Right cardiac atrium (tissue), 5 donors: Measurements from ENCODE around the gene DMWD. TPM values are rescaled to one million over a fixed set of nuclear protein-coding genes. Genes with fewer than 3 reads are reported as not detected.

Source experiments
- ATAC-seq, 2 donors: fragments of 200-7000 bp; cut with Tn5 transposase; one replicate each; pipeline versions ENCODE4 v1.8.0 to v1.9.1; 2020; ENCODE audit warnings: moderate library complexity in 2 of 2, mild to moderate bottlenecking in 1 of 2
- DNase-seq, 3 donors: peaks; one replicate each; pipeline ENCODE4 v3.0.0-alpha.2; 2020
- H3K27ac ChIP-seq: one replicate; pipeline ENCODE4 v1.5.1; 2013; ENCODE audit warnings: mild to moderate bottlenecking, low read length, control low read depth, moderate library complexity
- H3K27me3 ChIP-seq: one replicate; pipeline ENCODE4 v1.6.1; 2013; ENCODE audit not compliant: control insufficient read depth, insufficient read depth
- H3K4me1 ChIP-seq: one replicate; pipeline ENCODE4 v1.6.1; 2013; ENCODE audit warnings: low read length; ENCODE audit not compliant: control insufficient read depth, insufficient read depth
- H3K4me3 ChIP-seq: one replicate; pipeline ENCODE4 v1.5.1; 2013; ENCODE audit warnings: low read length, control low read depth
- H3K9me3 ChIP-seq: one replicate; pipeline ENCODE4 v1.6.1; 2013; ENCODE audit warnings: low read length; ENCODE audit not compliant: control insufficient read depth
- WGBS: extraction: QIAGEN DNeasy Blood & Tissue Kit; methylation state at CpG from one replicate; pipeline ENCODE4 v1.1.7; 2013; 5-methylcytosine and 5-hydroxymethylcytosine counted together
- intact Hi-C, 4 donors: fragments of 100-400 bp; cut with DNase I; formaldehyde crosslinking; loops; one replicate each; pipeline versions ENCODE4 v1.11.0 to v1.14.0; 2022 to 2023
- polyA plus RNA-seq: library from polyadenylated mRNA; stranded (reverse); fragments of 200-250 nt; gene quantifications from one replicate; pipeline ENCODE4 v1.2.3, GENCODE V29; 2013
- total RNA-seq, 4 donors: library from RNA; stranded (reverse); fragmentation: NEBNext Ultra II Directional; extraction: Animal tissue kit (Norgen Biotek cat#: 25700); gene quantifications; one replicate each; pipeline ENCODE4 v1.2.1, GENCODE V29; 2021
- donor health status: healthy with polysubstance abuse.
- donor health status: DM: no; HTN: yes; CAD: no.
- donor health status: DM: no; HTN: no; CAD: no.
- donor health status: DM: no; HTN: yes; CAD: no; lungs with severe emphysema.
- donor health status: DM: yes; HTN: yes; CAD: no.

DMWD gene
- total and polyA plus RNA-seq, 5 donors, result 50.2 to 87.1 (median 72.2) TPM

GRCh38 chr19:45739498-45740439 lies 52.9 kb downstream of the DMWD start:
- H3K9me3 ChIP-seq, result no peaks in the 10 kb centered on the region
- H3K27me3 ChIP-seq, result no peaks in the 10 kb centered on the region
- no peak for DNase-seq
- no peaks in the 10 kb centered on the region for H3K4me1 ChIP-seq
- no peak overlapping the region for H3K4me3 ChIP-seq
- H3K27ac ChIP-seq, result no peak overlapping the region
- WGBS, result 83% methylated on average over 10 of the region's 10 CpGs
- no peak for ATAC-seq
- intact Hi-C loops, result no loop called here

GRCh38 chr19:45733160-45733810 lies 59.4 kb downstream of the DMWD start, which contains the start of gene MEIOSIN:
Gene MEIOSIN, plus strand, starts transcription at chr19:45733439. Its CDS starts 1,938 bp downstream, at chr19:45735377.
- peak in 2 of 3 donors; percentile 57 to 66 for DNase-seq
- Histone ChIP-seq H3K27ac (no peak within 1 kb of the TSS), H3K27me3 (no peaks in the 10 kb centered on the region), H3K4me1 (peaks cover 3% of the 10 kb centered on the region), H3K4me3 (no peak within 1 kb of the TSS), H3K9me3 (no peaks in the 10 kb centered on the region)
- intact Hi-C loops, result no loop called here
- no peak for ATAC-seq
- 89% methylated on average over 59 of the region's 59 CpGs for WGBS

Other genes with a start within 250 kb of the DMWD start
- gene OPA3, start 208.0 kb downstream of the DMWD start, total RNA-seq, result 10 to 100 TPM; 20.7 to 27.6 (median 24.1) TPM
- gene OPA3, start 208.0 kb downstream of the DMWD start, polyA plus RNA-seq, result 17.5 TPM
- 10 to 100 TPM in 1 of 4 donors, 1 to 10 TPM in 3; 3.7 to 11.3 (median 4.7) TPM for gene GPR4, start 190.6 kb downstream of the DMWD start, total RNA-seq
- 7.7 TPM for gene GPR4, start 190.6 kb downstream of the DMWD start, polyA plus RNA-seq
- gene EML2, start 153.4 kb downstream of the DMWD start, total RNA-seq, result 10 to 100 TPM; 25.2 to 37.9 (median 33.7) TPM
- gene EML2, start 153.4 kb downstream of the DMWD start, polyA plus RNA-seq, result 19.0 TPM
- 10 to 100 TPM in 3 of 4 donors, 1 to 10 TPM in 1; 8.5 to 16.7 (median 12.5) TPM for gene GIPR, start 124.6 kb downstream of the DMWD start, total RNA-seq
- gene GIPR, start 124.6 kb downstream of the DMWD start, polyA plus RNA-seq, result 8.7 TPM
- gene SNRPD2, start 100.9 kb downstream of the DMWD start, total RNA-seq, result 100 to 1,000 TPM; 246 to 297 (median 285) TPM
- 281 TPM for gene SNRPD2, start 100.9 kb downstream of the DMWD start, polyA plus RNA-seq
- gene QPCTL, start 100.2 kb downstream of the DMWD start, total RNA-seq, result 1 to 10 TPM; 2.5 to 3.3 (median 3.1) TPM
- gene QPCTL, start 100.2 kb downstream of the DMWD start, polyA plus RNA-seq, result 2.7 TPM
- gene FBXO46, start 61.9 kb downstream of the DMWD start, total RNA-seq, result 10 to 100 TPM; 11.4 to 13.2 (median 12.6) TPM
- 9.4 TPM for gene FBXO46, start 61.9 kb downstream of the DMWD start, polyA plus RNA-seq
- under 1 TPM; 0.15 to 0.76 (median 0.30) TPM for gene MEIOSIN, start 59.4 kb downstream of the DMWD start, total RNA-seq
- gene MEIOSIN, start 59.4 kb downstream of the DMWD start, polyA plus RNA-seq, result 0.41 TPM
- 10 to 100 TPM; 15.8 to 33.2 (median 24.1) TPM for gene SIX5, start 23.6 kb downstream of the DMWD start, total RNA-seq
- gene SIX5, start 23.6 kb downstream of the DMWD start, polyA plus RNA-seq, result 19.4 TPM
- 100 to 1,000 TPM; 220 to 304 (median 288) TPM for gene DMPK, start 10.4 kb downstream of the DMWD start, total RNA-seq
- gene DMPK, start 10.4 kb downstream of the DMWD start, polyA plus RNA-seq, result 395 TPM
- under 1 TPM in 1 of 4 donors, not detected in 3; 0.14 TPM for gene RSPH6A, start 22.5 kb upstream of the DMWD start, total RNA-seq
- gene RSPH6A, start 22.5 kb upstream of the DMWD start, polyA plus RNA-seq, result not detected
- gene SYMPK, start 70.3 kb upstream of the DMWD start, total RNA-seq, result 10 to 100 TPM; 33.1 to 40.4 (median 34.4) TPM
- gene SYMPK, start 70.3 kb upstream of the DMWD start, polyA plus RNA-seq, result 23.5 TPM
- gene FOXA3, start 71.5 kb upstream of the DMWD start, total RNA-seq, result not detected
- gene FOXA3, start 71.5 kb upstream of the DMWD start, polyA plus RNA-seq, result not detected
- gene IRF2BP1, start 93.3 kb upstream of the DMWD start, total RNA-seq, result 10 to 100 TPM; 21.5 to 23.4 (median 22.5) TPM
- 17.5 TPM for gene IRF2BP1, start 93.3 kb upstream of the DMWD start, polyA plus RNA-seq
- gene MYPOP, start 109.8 kb upstream of the DMWD start, total RNA-seq, result 10 to 100 TPM in 3 of 4 donors, 1 to 10 TPM in 1; 9.1 to 15.4 (median 12.9) TPM
- 9.3 TPM for gene MYPOP, start 109.8 kb upstream of the DMWD start, polyA plus RNA-seq
- not detected for gene NANOS2, start 121.9 kb upstream of the DMWD start, total RNA-seq
- gene NANOS2, start 121.9 kb upstream of the DMWD start, polyA plus RNA-seq, result not detected
- 1 to 10 TPM; 3.8 to 5.4 (median 3.9) TPM for gene NOVA2, start 181.0 kb upstream of the DMWD start, total RNA-seq
- 3.3 TPM for gene NOVA2, start 181.0 kb upstream of the DMWD start, polyA plus RNA-seq
- 10 to 100 TPM in 1 of 4 donors, 1 to 10 TPM in 3; 7.1 to 12.7 (median 9.6) TPM for gene CCDC61, start 202.6 kb upstream of the DMWD start, total RNA-seq
- gene CCDC61, start 202.6 kb upstream of the DMWD start, polyA plus RNA-seq, result 7.9 TPM
- gene PGLYRP1, start 230.2 kb upstream of the DMWD start, total RNA-seq, result not detected
- not detected for gene PGLYRP1, start 230.2 kb upstream of the DMWD start, polyA plus RNA-seq
- gene IGFL4, start 248.2 kb upstream of the DMWD start, total RNA-seq, result not detected
- gene IGFL4, start 248.2 kb upstream of the DMWD start, polyA plus RNA-seq, result not detected